GM19025 (cell line): ENCODE results near the gene AP5M1.
"Not testable (repeated sequence)": the region's sequence is repeated elsewhere in the genome, so short reads cannot be mapped to it uniquely, and the experiment has no call there.

ENCODE experiments used
- ATAC-seq: cut with Tn5 transposase; IDR thresholded peaks from one replicate; pipeline ENCODE4 v1.9.1; 2021; ENCODE audit warnings: mild to moderate bottlenecking, low read depth, moderate library complexity; ENCODE audit not compliant: unreplicated experiment

Gene AP5M1

GRCh38 chr14:57287745-57288144 is 19.0 kb downstream of the AP5M1 start:
- ATAC-seq: no peak

DNA sequence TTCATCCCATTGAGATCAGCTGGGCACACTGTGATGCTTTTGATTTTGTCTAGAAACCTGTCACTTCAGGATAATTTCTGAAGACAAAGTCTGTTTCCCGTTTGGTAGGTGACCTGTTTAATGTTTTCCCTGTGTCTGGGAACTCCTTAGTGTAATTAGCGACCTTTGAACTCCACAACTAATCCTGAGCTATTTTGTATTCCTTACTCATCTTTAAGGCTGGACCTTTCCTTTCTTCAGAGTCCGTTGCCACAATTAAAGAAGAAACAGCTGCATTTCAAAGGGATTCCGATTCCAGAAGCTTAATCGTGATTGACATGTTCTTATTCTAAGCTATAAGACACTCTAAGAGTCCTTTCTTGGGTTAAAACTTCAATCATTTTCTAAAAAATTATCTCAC is 22.0 kb downstream of the AP5M1 start:
- no peak for ATAC-seq

DNA sequence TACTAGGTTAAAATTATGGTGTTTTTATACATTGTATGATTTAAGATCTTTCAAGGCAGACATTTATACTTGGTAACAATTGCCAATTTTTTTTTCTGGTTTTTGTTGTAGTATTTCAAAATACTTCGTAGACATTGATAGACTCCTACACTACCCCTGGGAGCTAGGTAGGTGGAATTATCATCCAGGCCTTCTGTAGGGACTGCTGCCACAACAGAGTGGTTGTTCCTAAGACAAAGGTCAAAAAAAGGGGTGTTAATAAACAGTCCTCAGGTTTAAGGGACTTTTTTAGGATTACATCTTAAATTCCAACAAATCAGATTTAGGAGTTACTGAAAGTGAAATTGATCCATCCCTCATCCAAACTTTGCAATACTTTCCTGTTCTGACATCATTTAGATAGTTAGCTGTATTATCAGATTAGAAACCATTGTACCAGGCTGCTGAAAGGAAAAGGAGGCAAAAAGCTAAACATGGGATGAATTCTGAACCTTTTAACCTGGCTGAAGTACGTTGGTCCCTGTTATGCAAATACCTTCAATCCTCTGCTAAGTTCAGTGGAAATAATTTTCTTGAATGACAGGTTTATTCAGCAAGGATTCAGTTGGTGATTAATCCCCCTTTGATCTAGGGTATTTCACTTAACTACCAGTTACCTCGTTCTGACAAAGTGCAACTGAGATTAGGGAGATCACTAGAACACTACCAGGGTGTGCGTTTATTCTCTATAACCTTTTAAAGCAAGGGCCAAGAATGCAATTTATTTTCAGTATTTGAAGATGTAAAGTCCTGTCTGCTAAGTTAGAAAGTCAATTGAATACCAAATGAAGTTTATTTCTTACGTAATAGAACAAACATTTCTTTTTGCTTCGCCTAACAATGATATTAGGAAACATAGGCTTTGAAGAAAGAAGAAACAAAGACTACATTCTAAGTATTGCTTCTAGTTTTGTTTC is 23.2 kb downstream of the AP5M1 start:
- no peak for ATAC-seq

- ATAC-seq: no peak
These were observed 25.4 kb downstream of the AP5M1 start for GRCh38 chr14:57293866-57294837.

DNA sequence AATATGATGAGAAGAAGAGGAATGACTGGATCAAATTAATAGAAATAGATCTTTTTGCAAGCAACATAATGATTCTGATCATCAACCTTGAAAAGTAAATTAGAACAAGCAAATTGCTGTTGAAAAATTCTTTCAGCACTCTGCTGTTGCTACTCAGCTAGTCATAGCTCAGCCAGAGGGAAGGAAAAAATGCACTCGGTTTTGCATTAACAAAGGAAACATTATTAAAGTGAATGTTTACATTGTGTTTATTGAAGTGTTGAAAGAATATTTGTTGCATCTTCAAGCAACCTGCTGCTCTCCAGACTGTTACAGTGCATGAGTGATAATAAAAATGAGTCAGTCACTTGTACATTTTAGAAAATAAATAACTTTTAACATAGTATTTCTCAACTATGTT is 26.5 kb downstream of the AP5M1 start:
- ATAC-seq: no peak

DNA sequence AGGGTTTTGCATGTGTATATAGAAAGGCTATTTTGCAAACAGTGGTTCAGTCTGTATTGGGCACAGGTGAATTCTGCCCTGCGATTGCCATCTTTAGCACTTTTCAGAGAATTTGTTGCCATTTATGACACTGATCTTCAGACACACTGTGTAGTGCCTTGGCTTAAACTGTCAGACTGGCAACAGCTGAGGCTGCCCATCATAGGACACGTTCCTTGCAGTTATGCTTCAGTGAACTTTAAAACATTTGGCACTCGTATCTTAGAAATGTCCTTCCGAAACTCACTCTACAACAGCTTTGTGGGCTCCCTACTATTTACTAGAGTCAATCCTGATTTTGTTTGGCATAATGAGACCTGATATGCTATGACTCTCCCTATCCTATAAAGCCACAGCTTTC is 29.1 kb downstream of the AP5M1 start:
- no peak for ATAC-seq

DNA sequence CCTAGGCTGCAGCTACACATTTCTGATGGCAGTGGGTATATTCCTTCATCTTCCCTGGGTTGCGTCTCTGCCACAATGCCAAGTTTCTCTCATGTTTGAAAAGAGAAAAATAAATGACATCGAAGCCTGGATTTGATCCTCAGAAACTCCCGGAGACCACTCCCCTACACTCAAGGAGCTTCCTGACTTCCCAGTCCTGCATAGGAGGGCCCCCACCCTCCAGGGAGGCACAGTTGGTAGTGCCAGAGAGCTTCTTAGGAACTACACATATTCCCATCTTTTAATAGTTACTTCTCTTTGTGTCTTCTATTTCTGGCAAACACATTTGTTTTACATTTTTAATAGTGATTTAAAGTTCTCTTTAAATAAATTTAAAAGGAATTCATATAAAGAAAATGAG is 30.7 kb downstream of the AP5M1 start:
- no peak for ATAC-seq

DNA sequence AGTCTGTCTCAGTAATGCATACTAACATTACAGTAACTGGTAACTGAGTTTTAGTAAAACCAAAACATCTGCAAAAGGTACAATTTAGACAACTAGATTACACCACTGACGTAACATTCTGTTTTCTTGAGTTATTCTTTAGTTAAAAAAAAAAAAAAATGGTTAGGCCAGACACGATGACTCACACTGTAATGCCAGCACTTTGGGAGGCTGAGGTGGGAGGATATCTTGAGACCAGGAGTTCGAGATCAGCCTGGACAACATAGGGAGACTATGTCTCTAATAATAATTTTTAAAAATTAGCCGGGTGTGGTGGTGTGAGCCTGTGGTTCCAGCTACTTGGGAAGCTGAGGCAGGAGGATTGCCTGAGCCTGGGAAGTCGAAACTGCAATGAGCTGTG is 34.1 kb downstream of the AP5M1 start:
- ATAC-seq: no peak

GRCh38 chr14:57314396-57315089 is 45.8 kb downstream of the AP5M1 start:
- no peak for ATAC-seq

- ATAC-seq: no peak
These were observed 48.6 kb downstream of the AP5M1 start for GRCh38 chr14:57317248-57317833.

GRCh38 chr14:57319636-57320192 is 50.9 kb downstream of the AP5M1 start:
- no peak for ATAC-seq

- no peak for ATAC-seq
These were observed 55.0 kb downstream of the AP5M1 start for GRCh38 chr14:57323721-57324120.

DNA sequence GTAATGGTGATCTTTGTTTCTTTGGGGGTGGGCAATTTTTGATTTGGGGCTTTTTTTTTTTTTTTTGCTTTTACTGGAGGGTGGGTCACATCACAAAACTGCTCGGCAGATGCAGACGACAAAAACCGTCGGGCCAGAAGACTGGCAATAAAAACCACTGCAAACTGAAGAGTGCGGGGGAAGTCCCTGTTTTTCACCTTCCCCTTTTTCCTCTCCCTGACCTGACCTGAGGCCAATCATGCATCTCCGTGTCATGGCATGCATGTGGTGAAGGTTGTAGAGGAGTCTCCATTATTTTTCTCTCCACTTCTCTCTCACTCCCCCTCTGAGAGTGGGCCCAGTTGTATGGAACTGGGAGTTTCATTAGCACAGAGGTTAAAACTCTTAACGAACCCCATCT is 57.5 kb downstream of the AP5M1 start:
- ATAC-seq: no peak

DNA sequence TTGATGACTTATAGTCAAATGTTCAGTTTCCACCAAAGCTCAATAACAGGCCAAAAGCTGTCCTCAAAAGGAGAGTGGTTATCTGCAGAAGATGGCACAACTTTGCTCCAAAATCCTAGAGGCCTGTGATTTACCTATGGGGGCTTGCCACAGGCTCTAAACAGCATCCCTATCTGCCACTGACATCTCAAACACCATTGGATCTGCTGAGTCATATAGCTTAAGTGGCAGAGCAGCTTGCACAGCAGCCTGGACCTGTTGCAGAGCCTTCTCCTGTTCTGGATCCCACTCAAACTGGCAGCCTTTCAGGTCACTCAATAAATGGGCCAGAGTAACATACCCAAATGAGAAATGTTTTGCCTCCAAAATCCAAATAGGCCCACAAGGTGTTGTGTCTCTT is 61.1 kb downstream of the AP5M1 start:
- ATAC-seq: no peak

GRCh38 chr14:57332475-57332874 is 63.7 kb downstream of the AP5M1 start:
- not testable (repeated sequence) for ATAC-seq

GRCh38 chr14:57333726-57334125 is 65.0 kb downstream of the AP5M1 start:
- not testable (repeated sequence) for ATAC-seq

DNA sequence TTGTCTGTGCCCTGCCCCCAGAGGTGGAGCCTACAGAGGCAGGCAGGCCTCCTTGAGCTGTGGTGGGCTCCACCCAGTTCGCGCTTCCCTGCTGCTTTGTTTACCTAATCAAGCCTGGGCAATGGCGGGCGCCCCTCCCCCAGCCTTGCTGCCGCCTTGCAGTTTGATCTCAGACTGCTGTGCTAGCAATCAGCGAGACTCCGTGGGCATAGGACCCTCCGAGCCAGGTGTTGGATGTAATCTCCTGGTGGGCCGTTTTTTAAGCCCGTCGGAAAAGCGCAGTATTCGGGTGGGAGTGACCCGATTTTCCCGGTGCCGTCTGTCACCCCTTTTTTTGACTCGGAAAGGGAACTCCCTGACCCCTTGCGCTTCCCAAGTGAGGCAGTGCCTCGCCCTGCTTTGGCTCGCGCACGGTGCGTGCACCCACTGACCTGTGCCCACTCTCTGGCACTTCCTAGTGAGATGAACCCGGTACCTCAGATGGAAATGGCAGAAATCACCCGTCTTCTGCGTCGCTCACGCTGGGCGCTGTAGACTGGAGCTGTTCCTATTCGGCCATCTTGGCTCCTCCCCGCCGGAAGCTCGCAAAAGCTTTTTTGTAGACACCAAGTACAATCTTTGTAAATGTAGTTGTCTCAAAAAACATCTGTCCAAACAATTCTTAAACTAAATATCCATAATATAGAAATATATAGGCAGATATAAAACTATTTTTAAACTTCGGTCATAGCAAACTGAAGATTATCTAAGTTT is 75.0 kb downstream of the AP5M1 start:
- not testable (repeated sequence) for ATAC-seq

- ATAC-seq: no peak
These were observed 76.3 kb downstream of the AP5M1 start for GRCh38 chr14:57345106-57345505.

GRCh38 chr14:57346741-57347140 is 78.0 kb downstream of the AP5M1 start:
- ATAC-seq: no peak
